GM04504 (cell line): ENCODE measurements around the gene CCDC71.

Experiments used
- DNase-seq: peaks from one replicate; pipeline ENCODE4 v3.0.0-alpha.2; 2012; ENCODE audit warnings: low read depth

The CCDC71 gene

DNA sequence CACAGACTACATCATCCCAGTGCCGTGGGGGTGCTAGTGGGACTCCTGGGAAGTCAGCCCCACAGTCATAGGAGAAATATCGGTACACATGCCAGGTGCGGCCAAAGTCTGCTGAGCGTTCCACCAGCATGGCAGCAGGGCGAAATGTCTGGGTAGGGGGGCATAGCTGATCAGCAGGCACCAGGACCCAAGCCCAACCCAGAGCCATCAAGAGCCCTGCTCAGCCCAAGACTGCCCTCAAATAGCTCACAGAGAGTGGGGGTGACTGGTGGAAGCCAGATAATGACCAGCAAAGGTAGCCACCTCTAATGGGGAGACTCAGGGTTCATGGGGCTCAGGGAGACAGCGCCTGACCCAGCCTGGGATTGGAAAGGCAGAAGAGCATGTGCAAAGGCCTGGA is 34.6 kb downstream of the CCDC71 start:
- no peak for DNase-seq

DNA sequence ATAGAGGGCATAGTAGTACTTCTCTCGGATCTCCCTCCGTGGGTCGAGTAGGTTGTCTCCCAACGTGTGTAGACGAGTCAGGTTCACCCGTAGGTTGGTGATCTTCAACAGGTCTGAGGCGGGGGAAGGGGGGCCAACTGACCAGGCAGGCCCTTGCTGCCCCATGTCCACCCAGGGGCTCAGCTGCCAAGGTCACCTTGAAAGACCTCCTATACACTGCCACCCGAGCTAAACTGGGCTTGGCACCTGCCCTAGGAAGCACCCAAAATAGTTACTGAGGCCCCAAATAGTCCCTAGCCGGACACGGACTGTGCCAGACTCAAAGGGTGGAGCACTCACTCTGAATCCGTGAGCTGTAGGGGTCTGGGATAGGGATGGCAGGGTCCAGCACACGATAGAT is 35.1 kb downstream of the CCDC71 start:
- DNase-seq: no peak

DNA sequence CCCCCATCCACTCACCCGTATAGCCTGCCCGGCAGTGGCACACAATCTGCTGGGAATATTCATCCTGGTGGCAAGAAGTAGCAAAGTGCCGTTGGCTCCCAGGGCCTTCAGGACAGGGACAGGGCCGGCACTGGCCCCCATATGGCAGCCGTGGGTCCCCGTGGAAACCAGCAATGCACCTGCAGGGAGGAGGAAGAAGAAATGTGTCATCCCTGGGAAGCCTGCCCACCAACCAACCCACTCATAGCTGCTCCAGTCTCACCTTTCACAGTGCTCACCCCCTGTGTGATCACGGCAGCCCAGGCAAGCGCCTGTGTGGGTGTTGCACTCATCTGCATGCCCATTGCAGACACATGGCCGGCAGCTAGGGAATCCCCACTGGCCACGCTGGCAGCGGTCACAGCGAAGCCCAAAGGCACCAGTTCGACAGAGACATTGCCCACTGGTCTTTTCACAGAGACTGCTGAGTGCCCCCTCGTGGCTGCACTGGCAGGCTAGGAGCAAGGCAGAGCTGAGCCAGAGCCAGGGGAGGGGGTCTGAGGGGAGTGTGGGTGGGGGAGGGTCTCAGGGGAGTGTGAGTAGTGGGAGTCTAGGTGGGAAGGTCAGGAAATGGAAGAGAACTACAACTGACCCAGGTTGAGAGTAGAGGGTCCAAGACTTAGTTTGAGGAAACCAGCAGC is 41.0 kb downstream of the CCDC71 start:
- no peak for DNase-seq

DNA sequence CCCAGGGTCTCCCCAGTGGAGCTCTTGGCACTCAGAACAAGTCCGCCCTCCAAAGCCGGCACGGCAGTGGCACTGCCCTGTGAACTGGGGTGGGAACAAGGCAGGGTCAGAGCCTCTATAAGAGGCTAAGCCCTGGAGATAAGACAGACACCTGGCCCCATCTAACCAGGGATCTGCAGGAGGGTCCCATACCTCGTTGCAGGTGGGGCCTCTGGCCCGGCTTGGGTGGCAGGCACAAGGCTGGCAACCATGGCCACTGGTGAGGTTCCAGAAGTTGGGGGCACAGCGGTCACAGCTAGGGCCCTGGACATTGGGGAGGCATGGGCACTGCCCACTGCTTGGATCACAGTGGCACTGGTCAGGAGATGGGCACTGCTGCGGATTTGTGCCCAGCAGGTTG is 41.9 kb downstream of the CCDC71 start:
- DNase-seq: no peak

DNA sequence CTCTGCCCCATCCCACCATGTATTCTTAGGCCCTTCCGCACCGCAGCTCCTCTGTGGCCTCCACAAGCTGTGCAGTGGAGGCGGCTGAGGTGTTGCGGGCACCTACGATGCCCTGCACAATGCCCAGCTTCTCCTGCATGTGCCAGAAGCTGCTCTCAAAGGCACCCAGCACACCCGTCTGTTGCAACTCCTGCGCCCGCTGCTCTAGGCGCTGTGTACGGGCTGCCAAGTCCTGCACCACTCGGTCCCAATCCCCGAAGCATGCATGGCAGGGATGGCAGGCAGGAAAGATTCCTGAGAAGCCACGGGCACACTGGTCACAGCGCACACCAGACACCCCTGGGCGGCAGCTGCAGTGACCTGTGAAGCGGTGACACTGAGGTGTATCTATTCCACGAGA is 42.4 kb downstream of the CCDC71 start:
- no peak for DNase-seq

DNA sequence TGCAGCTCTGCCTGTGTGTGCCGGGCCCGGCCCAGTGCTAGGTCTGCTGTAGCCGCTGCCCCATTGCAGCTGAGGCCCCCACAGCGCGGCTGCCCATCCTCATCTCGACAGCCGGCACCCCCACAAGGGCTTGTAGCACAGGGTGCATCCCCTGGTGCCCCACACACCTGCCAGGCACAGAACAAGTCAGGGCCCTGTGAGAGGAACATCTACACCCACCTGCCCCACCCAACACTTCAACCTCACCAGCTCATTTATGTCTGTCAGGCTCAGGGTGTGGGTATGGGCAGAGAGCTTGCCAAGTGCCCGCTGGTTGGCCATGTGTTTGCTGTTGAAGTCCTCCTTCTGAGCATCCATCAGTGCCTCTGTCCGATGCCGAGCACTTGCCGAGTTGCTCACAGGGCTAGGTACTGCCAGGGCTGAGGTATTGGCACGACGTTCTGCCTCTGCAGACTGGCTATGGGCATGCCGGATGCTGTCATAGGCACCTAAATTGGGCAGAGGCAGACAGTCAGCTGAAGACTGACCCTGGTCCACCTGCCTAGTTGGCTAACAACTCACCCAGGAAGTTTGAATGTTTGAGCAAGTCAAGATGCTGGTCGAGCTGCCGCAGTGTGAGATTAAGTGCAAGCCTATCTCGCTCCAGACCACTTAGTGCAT is 43.1 kb downstream of the CCDC71 start:
- no peak for DNase-seq

DNA sequence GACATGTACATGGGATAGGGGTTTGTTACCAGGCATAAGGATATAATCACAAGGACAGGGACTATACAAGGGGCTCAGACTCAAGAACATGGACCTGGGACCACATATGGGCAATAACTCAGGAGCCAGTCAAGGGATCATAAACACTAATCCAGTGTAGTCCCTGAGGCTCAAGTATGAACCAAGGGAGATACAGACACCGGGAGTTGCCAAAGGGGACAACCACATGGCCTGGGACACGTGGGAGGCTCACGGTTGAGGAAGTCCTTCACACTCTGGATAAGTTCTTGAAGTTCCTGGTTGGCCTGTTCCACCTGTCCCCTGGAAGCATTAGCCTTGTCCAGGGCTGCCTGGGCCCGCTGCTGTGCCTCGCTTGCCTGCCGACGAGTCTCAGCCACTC is 43.7 kb downstream of the CCDC71 start:
- DNase-seq: no peak

DNA sequence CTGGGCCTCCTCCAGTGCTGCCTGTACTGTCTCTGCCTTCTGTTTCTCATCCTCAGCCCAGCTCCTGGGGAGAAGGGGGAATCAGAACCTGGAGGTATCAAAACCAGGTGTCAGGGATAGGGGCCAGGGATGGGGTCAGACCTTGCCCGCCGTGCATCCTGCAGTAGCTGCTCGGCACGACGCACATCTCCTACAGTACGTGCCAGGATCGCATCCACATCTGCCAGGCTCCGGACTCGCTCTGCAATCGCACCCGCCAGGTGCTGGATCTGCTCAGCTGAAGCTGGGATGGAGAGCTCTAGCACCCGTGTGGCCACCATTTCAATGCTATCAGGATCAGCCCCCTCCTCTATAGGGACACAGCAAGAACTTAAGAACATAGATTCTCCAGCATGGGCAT is 44.1 kb downstream of the CCDC71 start:
- DNase-seq: no peak

DNA sequence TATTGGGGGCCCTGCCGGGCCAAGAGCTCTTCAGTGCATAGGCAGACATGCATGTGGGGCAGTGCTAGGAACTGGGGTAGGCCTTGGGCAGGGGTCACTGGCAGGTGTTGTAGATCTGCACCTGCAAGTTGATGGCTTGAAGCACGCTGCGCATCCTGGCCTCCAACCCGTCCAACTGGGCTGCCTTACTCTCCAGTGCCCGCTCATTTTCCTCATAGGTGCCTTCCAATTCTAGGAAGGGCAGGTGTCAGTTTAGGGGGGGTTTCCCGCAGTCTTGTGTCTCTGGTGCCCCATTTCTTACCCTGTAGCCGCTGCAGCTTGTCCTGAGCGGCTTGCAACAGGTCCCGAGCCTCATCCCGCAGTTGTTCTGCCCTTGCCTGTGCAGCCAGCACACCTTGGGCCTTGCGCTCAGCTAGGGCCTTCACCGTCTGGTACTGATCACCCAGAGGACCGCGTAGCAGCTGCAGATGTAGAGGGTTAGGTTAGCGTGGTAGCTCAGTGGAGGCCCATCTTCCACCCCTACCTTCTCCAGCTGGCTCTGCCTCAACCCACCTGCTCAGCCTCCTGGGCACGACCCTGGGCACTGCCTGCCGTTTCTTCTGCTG is 44.9 kb downstream of the CCDC71 start:
- no peak for DNase-seq

DNA sequence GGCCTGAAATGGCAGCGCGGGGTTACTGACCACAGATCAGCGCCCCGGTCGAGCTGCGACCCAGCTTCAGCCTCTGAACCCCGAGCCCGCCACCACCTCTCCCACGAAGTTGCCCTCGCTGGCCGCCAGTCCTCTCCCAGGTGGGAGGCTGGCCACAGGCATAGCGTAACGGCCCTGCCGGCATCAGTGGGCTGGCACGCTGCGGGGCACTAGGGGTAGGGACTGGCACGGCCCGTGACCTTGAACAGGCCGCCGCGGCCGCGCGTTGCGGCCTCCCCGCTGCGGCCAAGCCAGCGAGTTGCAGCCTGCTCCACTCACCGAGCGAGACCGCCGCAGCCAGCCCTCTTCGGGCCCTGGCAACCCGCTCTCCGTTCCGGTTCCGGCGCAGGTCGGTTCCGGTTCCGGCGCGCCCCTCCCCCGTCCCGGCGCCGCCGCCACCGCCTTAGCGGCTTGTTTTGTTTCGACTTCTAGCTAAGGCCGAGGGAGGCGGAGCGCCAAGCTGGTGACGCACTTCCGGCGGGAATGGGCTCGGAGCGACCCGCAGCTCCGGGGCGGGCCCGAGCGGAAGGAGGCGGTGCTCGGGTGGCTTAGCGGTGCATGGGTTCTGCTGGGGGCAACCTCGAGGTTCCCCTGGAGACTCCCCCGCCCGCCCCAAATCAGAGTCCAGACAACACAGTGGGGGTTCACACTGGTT is 45.5 kb downstream of the CCDC71 start, which contains the start of gene USP19:
Gene USP19 (minus strand): TSS at position 386 of the 694 bp plus-strand sequence. CDS start 1,678 bp downstream, outside the sequence.
- peak; percentile 82 for DNase-seq

DNA sequence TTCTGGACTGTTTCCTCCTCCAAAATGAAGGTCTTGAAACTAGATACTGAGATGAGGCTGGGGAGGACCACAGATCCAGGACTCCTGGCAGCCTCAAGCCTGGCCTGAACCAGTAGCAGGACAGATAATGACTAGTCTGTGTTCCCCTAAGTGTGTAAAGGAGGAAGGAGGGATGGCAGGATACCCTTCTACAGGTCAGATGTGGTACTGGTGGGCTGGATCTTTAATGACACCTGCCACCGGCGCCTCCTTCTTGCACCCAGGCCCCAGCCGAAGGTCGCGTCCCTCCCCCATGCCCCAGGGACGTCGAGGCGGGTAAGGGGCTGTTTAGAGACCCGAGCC is 46.1 kb downstream of the CCDC71 start:
- DNase-seq: no peak

DNA sequence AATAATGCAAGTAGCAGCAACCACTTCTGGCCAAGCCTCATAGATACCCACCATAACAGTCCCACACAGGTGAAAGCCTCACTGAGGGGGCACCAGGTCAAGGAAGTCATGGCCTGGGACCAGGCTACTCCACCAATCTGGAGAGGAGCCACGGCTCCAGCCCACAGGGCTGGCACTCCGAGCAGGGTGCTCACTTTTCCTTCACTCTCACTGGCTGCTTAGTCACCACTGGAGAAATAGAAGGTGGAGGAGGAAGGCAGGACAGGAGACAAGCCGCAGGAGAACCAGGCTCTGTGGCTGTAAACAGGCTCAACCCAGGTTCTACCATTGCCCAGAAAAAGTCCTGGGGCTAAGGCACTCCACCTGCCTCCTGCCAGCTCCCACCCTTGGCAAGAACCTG is 46.7 kb downstream of the CCDC71 start:
- DNase-seq: no peak

DNA sequence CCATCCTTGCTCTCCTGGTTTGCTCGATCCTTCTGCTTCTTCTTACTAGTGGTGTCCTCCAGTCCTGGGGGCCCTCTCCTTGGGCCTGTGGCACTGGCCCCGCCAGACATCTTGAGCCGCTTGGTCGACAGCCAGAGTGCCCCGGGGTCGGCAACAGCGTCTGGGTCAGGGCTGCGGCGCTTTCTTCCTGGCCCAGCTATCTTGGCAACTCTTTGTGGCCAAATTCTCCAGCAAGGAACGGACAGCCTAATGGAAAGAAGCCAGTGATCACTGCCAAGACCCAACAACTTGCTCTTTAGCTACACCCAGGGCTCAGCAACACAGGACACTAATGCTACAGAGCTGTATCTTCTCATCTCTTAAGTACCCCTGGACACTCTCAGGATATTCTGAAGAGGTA is 47.1 kb downstream of the CCDC71 start:
- no peak for DNase-seq
